ENCODE results near the gene SMOC2.
A peak's percentile ranks its signal among the peaks of the same experiment; 100 is the strongest.
"Not testable (repeated sequence)": the region's sequence is repeated elsewhere in the genome, so short reads cannot be mapped to it uniquely, and the experiment has no call there.

SMOC2 gene

GRCh38 chr6:168686831-168687730 is 246.1 kb downstream of the SMOC2 start:
- DNase-seq (ENCODE audit: low spot score): no peak

- no peak for DNase-seq (ENCODE audit: low spot score)
Measured at GRCh38 chr6:168690271-168690670, 249.3 kb downstream of the SMOC2 start.

GRCh38 chr6:168691774-168692173 is 250.8 kb downstream of the SMOC2 start:
- DNase-seq (ENCODE audit: low spot score): no peak

- no peak for DNase-seq (ENCODE audit: low spot score)
Measured at GRCh38 chr6:168692193-168692914, 251.4 kb downstream of the SMOC2 start.

GRCh38 chr6:168692915-168693257 is 251.9 kb downstream of the SMOC2 start:
- not testable (repeated sequence) for DNase-seq (ENCODE audit: low spot score)

- DNase-seq (ENCODE audit: low spot score): not testable (repeated sequence)
Measured at GRCh38 chr6:168694797-168695196, 253.8 kb downstream of the SMOC2 start.

- DNase-seq (ENCODE audit: low spot score): no peak
Measured at GRCh38 chr6:168695701-168696100, 254.7 kb downstream of the SMOC2 start.

GRCh38 chr6:168698923-168699322 is 257.9 kb downstream of the SMOC2 start:
- no peak for DNase-seq (ENCODE audit: low spot score)

GRCh38 chr6:168699631-168700295 is 258.8 kb downstream of the SMOC2 start:
- DNase-seq (ENCODE audit: low spot score): no peak

GRCh38 chr6:168700880-168701279 is 259.9 kb downstream of the SMOC2 start:
- DNase-seq (ENCODE audit: low spot score): no peak

GRCh38 chr6:168703990-168704389 is 263.0 kb downstream of the SMOC2 start:
- DNase-seq (ENCODE audit: low spot score): no peak

GRCh38 chr6:168704678-168705077 is 263.7 kb downstream of the SMOC2 start:
- DNase-seq (ENCODE audit: low spot score): no peak

GRCh38 chr6:168705271-168705670 is 264.3 kb downstream of the SMOC2 start:
- not testable (repeated sequence) for DNase-seq (ENCODE audit: low spot score)

- DNase-seq (ENCODE audit: low spot score): no peak
Measured at GRCh38 chr6:168706471-168707177, 265.6 kb downstream of the SMOC2 start.

- no peak for DNase-seq (ENCODE audit: low spot score)
Measured at GRCh38 chr6:168708526-168708925, 267.5 kb downstream of the SMOC2 start.

GRCh38 chr6:168708984-168709383 is 268.0 kb downstream of the SMOC2 start:
- no peak for DNase-seq (ENCODE audit: low spot score)

- no peak for DNase-seq (ENCODE audit: low spot score)
Measured at GRCh38 chr6:168709390-168709789, 268.4 kb downstream of the SMOC2 start.

- DNase-seq (ENCODE audit: low spot score): no peak
Measured at GRCh38 chr6:168709991-168710390, 269.0 kb downstream of the SMOC2 start.

- DNase-seq (ENCODE audit: low spot score): peak; percentile 34
Measured at GRCh38 chr6:168711049-168711640, 270.2 kb downstream of the SMOC2 start.

- DNase-seq (ENCODE audit: low spot score): no peak
Measured at GRCh38 chr6:168711666-168712300, 270.8 kb downstream of the SMOC2 start.

- no peak for DNase-seq (ENCODE audit: low spot score)
Measured at GRCh38 chr6:168712993-168713392, 272.0 kb downstream of the SMOC2 start.
